DOHH2 (cell line): ENCODE data around the gene KCNH6.

Experiments used
- H3F3A ChIP-seq: fragments of 200-600 bp; sonication (generic), shearing (Covaris generic); 2 replicates; pipeline ENCODE4 v1.6.0; 2016; ENCODE audit warnings: antibody characterized with exemption, mild to moderate bottlenecking; ENCODE audit not compliant: control insufficient read depth, insufficient read depth
- H3K27ac ChIP-seq: fragments of 200-600 bp; sonication (generic); 2 replicates; pipeline ENCODE4 v1.5.1; 2014; ENCODE audit warnings: low read depth, mild to moderate bottlenecking, low read length, moderate library complexity
- H3K27me3 ChIP-seq: fragments of 200-600 bp; sonication (generic); 2 replicates; pipeline ENCODE4 v1.6.1; 2014; ENCODE audit warnings: mild to moderate bottlenecking, low read length, mixed read lengths; ENCODE audit not compliant: control insufficient read depth
- H3K36me3 ChIP-seq: fragments of 200-600 bp; sonication (generic); 2 replicates; pipeline ENCODE4 v1.6.1; 2014; ENCODE audit warnings: mild to moderate bottlenecking, low read length, moderate library complexity, mixed read lengths; ENCODE audit not compliant: control insufficient read depth
- H3K4me1 ChIP-seq: fragments of 200-600 bp; sonication (generic); 2 replicates; pipeline ENCODE4 v1.6.1; 2014; ENCODE audit warnings: mild to moderate bottlenecking, low read length, mixed read lengths; ENCODE audit not compliant: control insufficient read depth
- H3K4me2 ChIP-seq: fragments of 200-600 bp; sonication (generic); 2 replicates; pipeline ENCODE4 v1.6.0; 2014; ENCODE audit warnings: mild to moderate bottlenecking, low read length, moderate library complexity
- H3K4me3 ChIP-seq: fragments of 200-600 bp; sonication (generic); 2 replicates; pipeline ENCODE4 v1.5.1; 2014; ENCODE audit warnings: mild to moderate bottlenecking, low read length, mixed read lengths
- H3K79me2 ChIP-seq: fragments of 200-600 bp; sonication (generic); 2 replicates; pipeline ENCODE4 v1.6.1; 2014; ENCODE audit warnings: mild to moderate bottlenecking, low read length, mixed read lengths; ENCODE audit not compliant: control insufficient read depth
- H3K9me2 ChIP-seq: fragments of 200-600 bp; sonication (generic); replicated peaks from 2 replicates; pipeline ENCODE4 v1.6.1; 2014; ENCODE audit warnings: mild to moderate bottlenecking, low read length, mixed read lengths; ENCODE audit not compliant: control insufficient read depth
- H3K9me3 ChIP-seq: fragments of 200-600 bp; sonication (generic); 2 replicates; pipeline ENCODE4 v1.6.1; 2014; ENCODE audit warnings: antibody characterized with exemption, low read length, mixed read lengths; ENCODE audit not compliant: control insufficient read depth, insufficient read depth
- H4K20me1 ChIP-seq: fragments of 200-600 bp; sonication (generic); 2 replicates; pipeline ENCODE4 v1.6.0; 2014; ENCODE audit warnings: low read depth, mild to moderate bottlenecking, antibody characterized with exemption, low read length, moderate library complexity; ENCODE audit not compliant: control insufficient read depth, insufficient read depth
- CTCF ChIP-seq: fragments of 200-600 bp; sonication (generic); IDR thresholded peaks from one replicate; pipeline ENCODE4 v1.5.1; 2014; ENCODE audit warnings: antibody characterized with exemption, mild to moderate bottlenecking, low read depth, low read length; ENCODE audit not compliant: poor library complexity, severe bottlenecking
- EZH2phosphoT487 ChIP-seq: fragments of 200-600 bp; sonication (generic); IDR thresholded peaks from 2 replicates; pipeline ENCODE4 v1.6.1; 2017; ENCODE audit warnings: borderline replicate concordance, mild to moderate bottlenecking, antibody characterized with exemption, low read length, moderate library complexity, mixed read lengths

KCNH6 gene

GRCh38 chr17:63477480-63478440 lies 45.4 kb upstream of the KCNH6 start:
- Histone ChIP-seq H3K9me3 (no peaks in the 10 kb centered on the region), H3K27ac (no peak overlapping the region), H3K4me3 (peak overlapping the region; percentile 65), H3K27me3 (peaks cover 44% of the 10 kb centered on the region), H3K79me2 (no peaks in the 10 kb centered on the region), H4K20me1 (0 out of 2 replicates have a peak, but pooled peaks cover 4% of the 10 kb centered on the region), H3K9me2 (no peaks in the 10 kb centered on the region), H3F3A (no peaks in the 10 kb centered on the region), H3K36me3 (no peaks in the 10 kb centered on the region), H3K4me2 (peak overlapping the region; percentile 79), H3K4me1 (peaks cover 45% of the 10 kb centered on the region)
- TF ChIP-seq EZH2phosphoT487: no peak
- TF ChIP-seq CTCF: no peak

DNA sequence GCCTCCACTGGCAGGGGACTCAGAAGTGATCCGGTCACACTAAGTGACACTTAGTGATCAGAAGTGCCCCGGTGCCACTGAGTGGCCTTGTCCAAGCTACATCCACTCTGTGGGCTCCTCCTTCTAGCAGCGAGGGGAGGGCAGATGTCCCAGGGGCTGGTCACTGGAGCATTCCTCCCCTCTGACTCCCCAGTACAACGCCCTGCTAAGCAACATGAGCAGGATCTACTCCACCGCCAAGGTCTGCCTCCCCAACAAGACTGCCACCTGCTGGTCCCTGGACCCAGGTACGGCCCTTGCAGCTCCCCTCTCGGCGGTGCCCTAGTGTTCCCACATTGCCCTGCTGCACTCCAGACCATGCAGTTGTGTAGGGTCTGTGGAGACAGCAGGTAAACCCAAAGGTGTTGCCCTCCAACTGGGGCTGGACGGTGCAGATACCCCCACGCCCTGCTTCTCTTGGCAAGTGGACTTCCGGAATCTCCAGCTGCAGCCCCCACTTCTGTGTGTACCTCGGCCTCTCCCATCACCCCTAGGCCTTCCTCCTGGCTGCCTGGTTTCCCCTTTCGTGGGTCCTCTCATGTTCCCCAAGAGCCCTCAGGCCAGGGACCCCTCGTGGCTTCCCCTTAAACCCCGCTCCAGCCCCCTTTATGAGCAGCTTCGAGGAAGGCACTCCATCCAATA lies 44.2 kb upstream of the KCNH6 start:
- Histone ChIP-seq H3K9me2 (no peaks in the 10 kb centered on the region), H3K79me2 (no peaks in the 10 kb centered on the region), H3K36me3 (no peaks in the 10 kb centered on the region), H4K20me1 (0 out of 2 replicates have a peak, but pooled peaks cover 4% of the 10 kb centered on the region), H3K9me3 (no peaks in the 10 kb centered on the region), H3K27me3 (peaks cover 43% of the 10 kb centered on the region), H3F3A (no peaks in the 10 kb centered on the region), H3K4me3 (no peak overlapping the region), H3K4me2 (no peak overlapping the region), H3K4me1 (peaks cover 45% of the 10 kb centered on the region), H3K27ac (no peak overlapping the region)
- TF ChIP-seq CTCF (peak; percentile 86), EZH2phosphoT487 (no peak)

- Histone ChIP-seq H3K27ac (no peak overlapping the region), H3F3A (no peaks in the 10 kb centered on the region), H3K4me2 (no peak overlapping the region), H3K9me3 (no peaks in the 10 kb centered on the region), H3K79me2 (no peaks in the 10 kb centered on the region), H3K4me3 (no peak overlapping the region), H3K36me3 (no peaks in the 10 kb centered on the region), H3K4me1 (peaks cover 43% of the 10 kb centered on the region), H3K9me2 (no peaks in the 10 kb centered on the region), H3K27me3 (peaks cover 39% of the 10 kb centered on the region), H4K20me1 (0 out of 2 replicates have a peak, but pooled peaks cover 4% of the 10 kb centered on the region)
- no peak for TF ChIP-seq CTCF
- no peak for TF ChIP-seq EZH2phosphoT487
These were observed 43.5 kb upstream of the KCNH6 start for GRCh38 chr17:63479495-63480184.
